SK-N-MC (cell line): Measurements from ENCODE around the gene SIX5.
"Not testable (repeated sequence)": the region's sequence is repeated elsewhere in the genome, so short reads cannot be mapped to it uniquely, and the experiment has no call there.

Experiments used
- DNase-seq: peaks from one replicate; pipeline ENCODE4 v3.0.0-alpha.2; 2011; ENCODE audit warnings: low read depth, low spot score
- H3K27ac ChIP-seq: fragments of 200-600 bp; sonication (generic); 2 replicates; pipeline ENCODE4 v1.5.1; 2016; ENCODE audit warnings: mixed run types
- H3K36me3 ChIP-seq: fragments of 200-600 bp; sonication (generic); 2 replicates; pipeline ENCODE4 v1.6.1; 2017; ENCODE audit warnings: antibody characterized with exemption, low read length, mixed read lengths; ENCODE audit not compliant: insufficient read depth
- H3K4me3 ChIP-seq: fragments of 200-600 bp; sonication (generic); 2 replicates; pipeline ENCODE4 v1.5.1; 2016
- H3K9ac ChIP-seq: fragments of 200-600 bp; sonication (generic); 2 replicates; pipeline ENCODE4 v1.8.0; 2017; ENCODE audit warnings: mixed run types, mixed read lengths; ENCODE audit not compliant: insufficient read length
- H3K9me3 ChIP-seq: fragments of 200-600 bp; sonication (generic); 2 replicates; pipeline ENCODE4 v1.6.1; 2017; ENCODE audit warnings: low read depth, mild to moderate bottlenecking, antibody characterized with exemption, low read length, moderate library complexity, mixed read lengths
- EZH2 ChIP-seq: fragments of 200-600 bp; sonication (generic); IDR thresholded peaks from one replicate; pipeline ENCODE4 v1.6.1; 2017; ENCODE audit warnings: antibody characterized with exemption
- FOXP2 ChIP-seq: optimal IDR thresholded peaks from 2 replicates; pipeline ENCODE3; 2011; ENCODE audit warnings: mild to moderate bottlenecking, moderate library complexity; ENCODE audit not compliant: insufficient read depth; ENCODE audit errors: extremely low read length, control extremely low read depth
- POLR2AphosphoS5 ChIP-seq: IDR thresholded peaks from 2 replicates; pipeline ENCODE4 v1.6.1; 2012; ENCODE audit warnings: mild to moderate bottlenecking, low read depth, low read length, borderline replicate concordance

Gene SIX5

DNA sequence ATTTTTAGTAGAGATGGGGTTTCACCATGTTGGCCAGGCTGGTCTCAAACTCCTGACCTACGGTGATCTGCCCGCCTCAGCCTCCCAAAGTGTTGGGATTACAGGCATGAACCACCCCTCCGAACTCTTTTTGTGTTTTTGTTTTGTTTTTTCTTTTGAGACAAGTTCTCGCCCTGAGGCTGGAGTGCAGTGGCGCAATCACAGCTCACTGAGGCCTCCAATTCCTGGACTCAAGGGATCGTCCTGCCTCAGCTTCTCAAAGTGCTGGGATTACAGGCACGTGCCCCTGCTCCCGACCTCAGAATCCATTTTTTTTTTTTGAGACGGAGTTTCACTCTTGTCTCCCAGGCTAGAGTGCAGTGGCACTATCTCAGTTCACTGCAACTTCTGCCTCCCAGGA lies 11.4 kb downstream of the SIX5 start:
- H3K9me3 ChIP-seq = no peaks in the 10 kb centered on the region
- H3K36me3 ChIP-seq = no peaks in the 10 kb centered on the region
- H3K27ac ChIP-seq = no peak overlapping the region

DNA sequence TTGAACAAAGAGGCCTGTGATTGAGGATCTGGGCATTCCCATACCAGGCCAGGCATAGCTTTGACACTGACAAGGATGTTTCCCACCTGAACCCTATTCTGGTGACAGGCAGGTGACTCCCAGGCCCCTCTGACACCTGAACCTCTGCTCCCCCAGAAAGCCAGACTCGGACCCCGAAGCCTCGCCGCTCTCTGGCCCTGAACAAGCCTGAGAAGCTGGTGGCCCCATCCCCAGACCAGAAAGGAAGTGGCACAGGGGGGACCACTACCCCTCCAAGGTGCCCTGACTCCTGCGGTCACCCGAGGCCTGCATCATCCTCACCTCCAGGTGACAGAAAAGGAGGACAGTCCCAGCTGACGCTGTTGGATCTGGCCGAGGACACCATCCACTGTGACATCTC lies 14.7 kb downstream of the SIX5 start:
- TF ChIP-seq EZH2 (no peak), FOXP2 (no peak), POLR2AphosphoS5 (no peak)
- H3K9ac ChIP-seq = no peak overlapping the region
- H3K36me3 ChIP-seq = no peaks in the 10 kb centered on the region
- no peak overlapping the region for H3K4me3 ChIP-seq
- no peaks in the 10 kb centered on the region for H3K9me3 ChIP-seq
- H3K27ac ChIP-seq = no peak overlapping the region
- DNase-seq = no peak

More for the DNA sequence above, 11.4 kb downstream of the SIX5 start:
- no peak for DNase-seq
- Histone ChIP-seq H3K9ac (no peak overlapping the region), H3K4me3 (no peak overlapping the region)
- TF ChIP-seq EZH2 = no peak
- TF ChIP-seq POLR2AphosphoS5 = no peak
- TF ChIP-seq FOXP2 = no peak

- DNase-seq = no peak
- H3K4me3 ChIP-seq = no peak overlapping the region
- TF ChIP-seq POLR2AphosphoS5 (no peak), EZH2 (no peak), FOXP2 (no peak)
- H3K36me3 ChIP-seq = no peaks in the 10 kb centered on the region
- no peaks in the 10 kb centered on the region for H3K9me3 ChIP-seq
- H3K9ac ChIP-seq = no peak overlapping the region
- no peak overlapping the region for H3K27ac ChIP-seq
Measured at GRCh38 chr19:45753548-45753947, 15.5 kb downstream of the SIX5 start.

DNA sequence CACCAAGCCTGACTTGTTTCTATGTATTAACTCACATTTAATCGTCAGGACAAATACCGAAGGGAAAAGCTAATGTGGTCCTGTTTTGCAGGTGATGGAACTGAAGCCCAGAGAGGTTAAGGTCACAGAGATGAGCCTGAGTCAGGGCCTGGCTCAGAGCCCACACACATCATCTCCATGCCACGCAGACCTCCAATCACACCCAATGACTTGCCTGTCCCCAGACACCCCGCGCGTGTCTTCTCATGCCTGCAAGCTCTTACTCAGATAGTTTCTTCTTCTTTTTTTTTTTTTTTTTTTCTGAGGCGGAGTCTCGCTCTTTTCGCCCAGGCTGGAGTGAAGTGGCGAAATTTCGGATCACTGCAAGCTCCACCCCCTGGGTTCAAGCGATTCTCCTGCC lies 16.4 kb downstream of the SIX5 start:
- Histone ChIP-seq H3K9me3 (no peaks in the 10 kb centered on the region), H3K4me3 (no peak overlapping the region), H3K36me3 (no peaks in the 10 kb centered on the region), H3K9ac (no peak overlapping the region), H3K27ac (no peak overlapping the region)
- no peak for DNase-seq
- TF ChIP-seq EZH2 = no peak
- no peak for TF ChIP-seq POLR2AphosphoS5
- TF ChIP-seq FOXP2 = no peak

DNA sequence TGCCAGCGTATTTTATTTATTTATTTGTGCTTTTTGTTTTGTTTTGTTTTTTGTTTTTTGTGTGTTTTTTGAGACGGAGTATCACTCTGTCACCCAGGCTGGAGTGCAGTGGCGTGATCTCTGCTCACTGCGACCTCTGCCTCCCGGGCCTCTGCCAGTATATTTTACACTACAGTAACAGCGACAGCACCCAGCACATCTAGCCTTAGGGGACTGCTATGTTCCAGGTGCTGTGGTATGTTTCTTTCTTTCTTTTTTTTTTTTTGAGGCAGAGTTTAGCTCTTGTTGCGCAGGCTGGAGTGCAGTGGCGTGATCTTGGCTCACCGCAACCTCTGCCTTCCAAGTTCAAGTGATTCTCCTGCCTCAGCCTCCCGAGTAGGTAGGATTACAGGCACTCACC lies 17.6 kb downstream of the SIX5 start:
- DNase-seq, H3K36me3 ChIP-seq: not testable (repeated sequence)

GRCh38 chr19:45747513-45747912 lies 21.5 kb downstream of the SIX5 start:
- DNase-seq = no peak
- Histone ChIP-seq H3K9me3 (no peaks in the 10 kb centered on the region), H3K36me3 (no peaks in the 10 kb centered on the region), H3K9ac (no peak overlapping the region), H3K27ac (no peak overlapping the region), H3K4me3 (no peak overlapping the region)
- TF ChIP-seq POLR2AphosphoS5 = no peak

More for the DNA sequence above, 17.6 kb downstream of the SIX5 start:
- not testable (repeated sequence) for H3K27ac ChIP-seq, H3K9me3 ChIP-seq, H3K4me3 ChIP-seq, H3K9ac ChIP-seq

DNA sequence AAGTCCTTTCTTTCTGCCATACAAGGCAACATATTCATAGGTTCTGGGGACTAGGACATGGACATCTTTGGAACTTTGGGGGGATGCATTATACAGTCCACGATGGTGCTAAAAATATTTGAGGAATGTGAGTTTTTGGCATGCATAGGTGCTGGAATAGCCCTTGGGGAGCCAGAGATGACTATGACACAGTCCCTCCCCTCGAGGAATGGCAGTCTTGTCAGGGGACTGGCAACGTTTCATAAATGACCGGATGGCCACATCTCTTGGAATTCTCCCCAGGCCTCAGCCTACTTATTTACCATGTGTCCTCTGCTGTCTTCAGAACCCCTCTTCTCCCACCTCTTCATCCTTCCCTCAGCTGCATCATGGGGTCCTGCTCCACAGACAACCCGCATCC lies 22.2 kb downstream of the SIX5 start:
- TF ChIP-seq POLR2AphosphoS5 (no peak), FOXP2 (no peak), EZH2 (no peak)
- no peaks in the 10 kb centered on the region for H3K9me3 ChIP-seq
- no peak for DNase-seq
- no peak overlapping the region for H3K4me3 ChIP-seq
- H3K27ac ChIP-seq = no peak overlapping the region
- no peak overlapping the region for H3K9ac ChIP-seq
- no peaks in the 10 kb centered on the region for H3K36me3 ChIP-seq

GRCh38 chr19:45745606-45746005 lies 23.4 kb downstream of the SIX5 start:
- Histone ChIP-seq H3K4me3 (no peak overlapping the region), H3K36me3 (no peaks in the 10 kb centered on the region), H3K9ac (no peak overlapping the region), H3K27ac (no peak overlapping the region), H3K9me3 (no peaks in the 10 kb centered on the region)
- TF ChIP-seq POLR2AphosphoS5 = no peak
- no peak for TF ChIP-seq FOXP2
- no peak for TF ChIP-seq EZH2
- no peak for DNase-seq

- no peak overlapping the region for H3K27ac ChIP-seq
- no peak for DNase-seq
Measured at GRCh38 chr19:45742969-45743368, 26.1 kb downstream of the SIX5 start.

More at GRCh38 chr19:45742969-45743368, 26.1 kb downstream of the SIX5 start:
- no peak overlapping the region for H3K9ac ChIP-seq
- H3K4me3 ChIP-seq = no peak overlapping the region
- TF ChIP-seq FOXP2 = no peak
- no peak for TF ChIP-seq EZH2
- no peak for TF ChIP-seq POLR2AphosphoS5
- H3K36me3 ChIP-seq = no peaks in the 10 kb centered on the region
- no peaks in the 10 kb centered on the region for H3K9me3 ChIP-seq
